Caco-2 (cell line): ENCODE measurements around the gene DGKB. TPM values are rescaled to one million over a fixed set of nuclear protein-coding genes. Genes with fewer than 3 reads are reported as not detected.

Source experiments
- BruUV-seq: library from RNA; stranded (reverse); fragments of 400-500 nt; replicated peaks from 2 replicates; lab custom pipeline; 2021; lab: Mats Ljungman, UMichigan
- CTCF ChIA-PET: fragments of 300-600 bp; sonication (Branson Sonifier 250); formaldehyde crosslinking; loops from one replicate; lab custom pipeline; 2022; ENCODE audit warnings: antibody characterized with exemption; lab: Charles Lee
- POLR2A ChIA-PET: fragments of 300-600 bp; sonication (Branson Sonifier 250); formaldehyde crosslinking; loops from one replicate; lab custom pipeline; 2022; ENCODE audit warnings: antibody characterized with exemption; lab: Charles Lee
- DNase-seq, 2 experiments: peaks; one replicate each; pipeline versions ENCODE4 v3.0.0 to v3.0.0-alpha.2; 2020 to 2022
- H3K27me3 ChIP-seq: replicated peaks from 2 replicates; pipeline ENCODE4 v1.6.0; 2011; ENCODE audit warnings: low read length; ENCODE audit not compliant: control insufficient read depth, insufficient read depth
- H3K36me3 ChIP-seq: 2 replicates; pipeline ENCODE4 v1.5.1; 2011; ENCODE audit warnings: low read length; ENCODE audit not compliant: control insufficient read depth, insufficient read depth
- H3K4me1 ChIP-seq: fragments of 250-450 bp; sonication (Bioruptor Pico); 2 replicates; pipeline ENCODE4 v1.5.1; 2020; ENCODE audit warnings: mild to moderate bottlenecking
- H3K4me3 ChIP-seq: 2 replicates; pipeline ENCODE4 v1.5.1; 2011; ENCODE audit warnings: low read depth, mild to moderate bottlenecking, control low read depth, low read length
- H3K9me3 ChIP-seq: fragments of 250-450 bp; sonication (Bioruptor Pico); 2 replicates; pipeline ENCODE4 v1.5.1; 2020; ENCODE audit warnings: mild to moderate bottlenecking, moderate library complexity
- H3K27ac Mint-ChIP-seq: one replicate; pipeline ENCODE4 v1.8.0; 2022; ENCODE audit warnings: mixed read lengths; ENCODE audit not compliant: unreplicated experiment
- H3K27me3 Mint-ChIP-seq: one replicate; pipeline ENCODE4 v1.8.0; 2022; ENCODE audit warnings: mixed read lengths; ENCODE audit not compliant: insufficient read depth, unreplicated experiment
- H3K36me3 Mint-ChIP-seq: one replicate; pipeline ENCODE4 v1.8.0; 2022; ENCODE audit warnings: mild to moderate bottlenecking, mixed read lengths; ENCODE audit not compliant: insufficient read depth, unreplicated experiment
- H3K4me1 Mint-ChIP-seq: one replicate; pipeline ENCODE4 v1.8.0; 2022; ENCODE audit warnings: low read depth, mixed read lengths; ENCODE audit not compliant: unreplicated experiment
- H3K4me3 Mint-ChIP-seq: one replicate; pipeline ENCODE4 v1.8.0; 2022; ENCODE audit warnings: mild to moderate bottlenecking, moderate library complexity, mixed read lengths; ENCODE audit not compliant: unreplicated experiment
- H3K9me3 Mint-ChIP-seq: one replicate; pipeline ENCODE4 v1.8.0; 2022; ENCODE audit warnings: mixed read lengths; ENCODE audit not compliant: unreplicated experiment
- CTCF ChIP-seq, 2 experiments: fragments of 200-600 bp in 1 of 2; IDR thresholded peaks; 1 replicate in 1 of 2; 2 replicates in 1 of 2; pipeline versions ENCODE4 v1.5.1 to v1.8.0; 2011 to 2022; ENCODE audit warnings: antibody characterized with exemption in 1 of 2, control low read depth in 1 of 2, inconsistent platforms in 1 of 2, low read depth in 1 of 2, low read length in 1 of 2, mild to moderate bottlenecking in 1 of 2, moderate library complexity in 1 of 2; ENCODE audit not compliant: insufficient read depth in 1 of 2, severe bottlenecking in 1 of 2, unreplicated experiment in 1 of 2
- intact Hi-C: fragments of 100-400 bp; cut with micrococcal nuclease; formaldehyde crosslinking; loops from one replicate; pipeline ENCODE4 v1.10.0; 2022; ENCODE audit not compliant: unreplicated experiment
- total RNA-seq: library from RNA; stranded (reverse); gene quantifications from 2 replicates; pipeline ENCODE4 v1.2.3, GENCODE V29; 2022

Gene DGKB
- total RNA-seq, 1 experiment from 2014 or later: 0.39 TPM

GRCh38 chr7:14457568-14458453 lies 444.7 kb downstream of the DGKB start:
- Mint-ChIP-seq H3K4me3 (no peak overlapping the region), H3K27ac (no peak overlapping the region), H3K9me3 (no peaks in the 10 kb centered on the region), H3K4me1 (no peaks in the 10 kb centered on the region), H3K36me3 (no peaks in the 10 kb centered on the region), H3K27me3 (no peaks in the 10 kb centered on the region)
- ChIA-PET CTCF (no interaction called here), POLR2A (no interaction called here)
- intact Hi-C loops: loop anchor here (1.0 to 10.0 kb wide), 6 partner anchors 23 to 1176 kb away; no protein-coding TSS in a partner anchor
- no peak overlapping the region for H3K4me3 ChIP-seq
- no TSS peak for BruUV-seq
- DNase-seq: peak; percentile 56 to 70
- no peaks in the 10 kb centered on the region for H3K9me3 ChIP-seq
- TF ChIP-seq CTCF (IDR thresholded peaks at IDR 0.05; ENCODE audit: insufficient read depth in 1 of 2, low read depth in 1 of 2, low read length in 1 of 2, severe bottlenecking in 1 of 2, unreplicated experiment in 1 of 2): peak; percentile 70 to 79
- H3K4me1 ChIP-seq: no peaks in the 10 kb centered on the region
- no peaks in the 10 kb centered on the region for H3K27me3 ChIP-seq
- no peaks in the 10 kb centered on the region for H3K36me3 ChIP-seq

GRCh38 chr7:14449291-14449690 lies 453.3 kb downstream of the DGKB start:
- H3K9me3 Mint-ChIP-seq: no peaks in the 10 kb centered on the region
- Histone ChIP-seq H3K9me3 (no peaks in the 10 kb centered on the region), H3K36me3 (no peaks in the 10 kb centered on the region), H3K4me1 (no peaks in the 10 kb centered on the region), H3K27me3 (no peaks in the 10 kb centered on the region), H3K4me3 (no peak overlapping the region)
- no peak overlapping the region for H3K4me3 Mint-ChIP-seq
- ChIA-PET CTCF (no interaction called here), POLR2A (no interaction called here)
- BruUV-seq: no TSS peak
- intact Hi-C loops: no loop called here
- no peaks in the 10 kb centered on the region for H3K27me3 Mint-ChIP-seq
- H3K4me1 Mint-ChIP-seq: no peaks in the 10 kb centered on the region
- no peaks in the 10 kb centered on the region for H3K36me3 Mint-ChIP-seq
- DNase-seq: no peak
- no peak for TF ChIP-seq CTCF (IDR thresholded peaks at IDR 0.05; ENCODE audit: insufficient read depth in 1 of 2, low read depth in 1 of 2, low read length in 1 of 2, severe bottlenecking in 1 of 2, unreplicated experiment in 1 of 2)
- H3K27ac Mint-ChIP-seq: no peak overlapping the region

GRCh38 chr7:14446829-14447228 lies 455.7 kb downstream of the DGKB start:
- no TSS peak for BruUV-seq
- Mint-ChIP-seq H3K9me3 (no peaks in the 10 kb centered on the region), H3K4me1 (no peaks in the 10 kb centered on the region), H3K27me3 (no peaks in the 10 kb centered on the region), H3K36me3 (no peaks in the 10 kb centered on the region), H3K27ac (no peak overlapping the region), H3K4me3 (no peak overlapping the region)
- no peak for TF ChIP-seq CTCF (IDR thresholded peaks at IDR 0.05; ENCODE audit: insufficient read depth in 1 of 2, low read depth in 1 of 2, low read length in 1 of 2, severe bottlenecking in 1 of 2, unreplicated experiment in 1 of 2)
- Histone ChIP-seq H3K4me3 (no peak overlapping the region), H3K4me1 (no peaks in the 10 kb centered on the region), H3K9me3 (no peaks in the 10 kb centered on the region), H3K36me3 (no peaks in the 10 kb centered on the region), H3K27me3 (no peaks in the 10 kb centered on the region)
- CTCF ChIA-PET: no interaction called here
- POLR2A ChIA-PET: no interaction called here
- intact Hi-C loops: no loop called here
- no peak for DNase-seq
